ENCODE data around the gene TRDN.

GRCh38 chr6:123681957-123682462 lies 45.3 kb upstream of the TRDN start:
- no peak for TF ChIP-seq CTCF (IDR thresholded peaks at IDR 0.05)
- TF ChIP-seq POLR2A (IDR thresholded peaks at IDR 0.05) = no peak
